HG03196 (cell line): Measurements from ENCODE around the gene PTPRN2.
"Not testable (repeated sequence)": the region's sequence is repeated elsewhere in the genome, so short reads cannot be mapped to it uniquely, and the experiment has no call there.

Experiments
- ATAC-seq: cut with Tn5 transposase; IDR thresholded peaks from one replicate; pipeline ENCODE4 v1.9.1; 2021; ENCODE audit not compliant: unreplicated experiment

Gene PTPRN2

GRCh38 chr7:157951300-157952049 is 636.1 kb downstream of the PTPRN2 start:
- no peak for ATAC-seq

- no peak for ATAC-seq
These were observed 637.9 kb downstream of the PTPRN2 start for GRCh38 chr7:157949711-157950110.

GRCh38 chr7:157947504-157947903 is 640.1 kb downstream of the PTPRN2 start:
- no peak for ATAC-seq

- no peak for ATAC-seq
These were observed 641.1 kb downstream of the PTPRN2 start for GRCh38 chr7:157946398-157947060.

GRCh38 chr7:157945401-157945800 is 642.2 kb downstream of the PTPRN2 start:
- no peak for ATAC-seq

- no peak for ATAC-seq
These were observed 642.8 kb downstream of the PTPRN2 start for GRCh38 chr7:157944734-157945291.

- ATAC-seq, result no peak
These were observed 643.6 kb downstream of the PTPRN2 start for GRCh38 chr7:157944051-157944450.

GRCh38 chr7:157943561-157943960 is 644.1 kb downstream of the PTPRN2 start:
- ATAC-seq, result no peak

GRCh38 chr7:157941210-157941609 is 646.4 kb downstream of the PTPRN2 start:
- ATAC-seq, result no peak

GRCh38 chr7:157940497-157940896 is 647.1 kb downstream of the PTPRN2 start:
- ATAC-seq, result no peak

GRCh38 chr7:157938211-157938610 is 649.4 kb downstream of the PTPRN2 start:
- ATAC-seq, result no peak

GRCh38 chr7:157937406-157937805 is 650.2 kb downstream of the PTPRN2 start:
- ATAC-seq, result no peak

GRCh38 chr7:157936976-157937375 is 650.6 kb downstream of the PTPRN2 start:
- ATAC-seq, result no peak

GRCh38 chr7:157935721-157936120 is 651.9 kb downstream of the PTPRN2 start:
- ATAC-seq, result not testable (repeated sequence)

GRCh38 chr7:157933219-157934155 is 654.1 kb downstream of the PTPRN2 start:
- not testable (repeated sequence) for ATAC-seq

- ATAC-seq, result no peak
These were observed 655.0 kb downstream of the PTPRN2 start for GRCh38 chr7:157932498-157933218.

- no peak for ATAC-seq
These were observed 656.6 kb downstream of the PTPRN2 start for GRCh38 chr7:157930926-157931466.

GRCh38 chr7:157930441-157930840 is 657.2 kb downstream of the PTPRN2 start:
- no peak for ATAC-seq

GRCh38 chr7:157929671-157930070 is 658.0 kb downstream of the PTPRN2 start:
- no peak for ATAC-seq

- ATAC-seq, result no peak
These were observed 658.7 kb downstream of the PTPRN2 start for GRCh38 chr7:157928808-157929425.
